ENCODE data around the gene SLC9A9. TPM values are rescaled to one million over a fixed set of nuclear protein-coding genes. Genes with fewer than 3 reads are reported as not detected.

The SLC9A9 gene
- total RNA-seq, 2 donors from 2014 or later = 29.6 to 60.1 TPM

GRCh38 chr3:143267989-143268388, 580.3 kb downstream of the SLC9A9 start:
- Histone ChIP-seq H3K4me3 (no peak overlapping the region), H3K27me3 (replicated peaks; ENCODE audit: insufficient read depth) (no peaks in the 10 kb centered on the region), H3K27ac (no peak overlapping the region), H3K4me1 (ENCODE audit: control insufficient read depth in 1 of 2, low read depth in 2 of 2) (no peaks in the 10 kb centered on the region), H3K36me3 (peaks cover 3% of the 10 kb centered on the region), H3K9me3 (no peaks in the 10 kb centered on the region)
- no peak for TF ChIP-seq CTCF (IDR thresholded peaks at IDR 0.05)
- no peak for ATAC-seq (ENCODE audit: insufficient number of reproducible peaks, low FRiP score, low read depth)
- DNase-seq (ENCODE audit: low spot score) = no peak

- Histone ChIP-seq H3K4me3 (no peak overlapping the region), H3K4me1 (ENCODE audit: control insufficient read depth in 1 of 2, low read depth in 2 of 2) (no peaks in the 10 kb centered on the region), H3K27ac (no peak overlapping the region), H3K36me3 (peaks cover 3% of the 10 kb centered on the region), H3K27me3 (replicated peaks; ENCODE audit: insufficient read depth) (no peaks in the 10 kb centered on the region), H3K9me3 (no peaks in the 10 kb centered on the region)
- no peak for TF ChIP-seq CTCF (IDR thresholded peaks at IDR 0.05)
- ATAC-seq (ENCODE audit: insufficient number of reproducible peaks, low FRiP score, low read depth) (peak; percentile 55), DNase-seq (ENCODE audit: low spot score) (no peak)
Measured at GRCh38 chr3:143266927-143267326, 581.3 kb downstream of the SLC9A9 start.

- peaks cover 3% of the 10 kb centered on the region for H3K36me3 ChIP-seq
- H3K4me3 ChIP-seq = no peak overlapping the region
- no peak for TF ChIP-seq CTCF (IDR thresholded peaks at IDR 0.05)
- H3K27ac ChIP-seq = no peak overlapping the region
- H3K27me3 ChIP-seq (replicated peaks; ENCODE audit: insufficient read depth) = no peaks in the 10 kb centered on the region
- DNase-seq (ENCODE audit: low spot score) (no peak), ATAC-seq (ENCODE audit: insufficient number of reproducible peaks, low FRiP score, low read depth) (no peak)
- no peaks in the 10 kb centered on the region for H3K9me3 ChIP-seq
- no peaks in the 10 kb centered on the region for H3K4me1 ChIP-seq (ENCODE audit: control insufficient read depth in 1 of 2, low read depth in 2 of 2)
Measured at GRCh38 chr3:143266511-143266910, 581.8 kb downstream of the SLC9A9 start.

GRCh38 chr3:143265501-143266070, 582.7 kb downstream of the SLC9A9 start:
- H3K9me3 ChIP-seq = no peaks in the 10 kb centered on the region
- no peaks in the 10 kb centered on the region for H3K4me1 ChIP-seq (ENCODE audit: control insufficient read depth in 1 of 2, low read depth in 2 of 2)

GRCh38 chr3:143263852-143264513, 584.3 kb downstream of the SLC9A9 start:
- DNase-seq (ENCODE audit: low spot score) = no peak

More at GRCh38 chr3:143265501-143266070, 582.7 kb downstream of the SLC9A9 start:
- H3K36me3 ChIP-seq = peaks cover 3% of the 10 kb centered on the region
- H3K27me3 ChIP-seq (replicated peaks; ENCODE audit: insufficient read depth) = no peaks in the 10 kb centered on the region
- ATAC-seq (ENCODE audit: insufficient number of reproducible peaks, low FRiP score, low read depth) = no peak
- DNase-seq (ENCODE audit: low spot score) = no peak
- H3K4me3 ChIP-seq = no peak overlapping the region
- H3K27ac ChIP-seq = no peak overlapping the region
- TF ChIP-seq CTCF (IDR thresholded peaks at IDR 0.05) = no peak

More at GRCh38 chr3:143263852-143264513, 584.3 kb downstream of the SLC9A9 start:
- Histone ChIP-seq H3K4me1 (ENCODE audit: control insufficient read depth in 1 of 2, low read depth in 2 of 2) (no peaks in the 10 kb centered on the region), H3K27me3 (replicated peaks; ENCODE audit: insufficient read depth) (no peaks in the 10 kb centered on the region), H3K36me3 (peaks cover 3% of the 10 kb centered on the region), H3K4me3 (no peak overlapping the region), H3K27ac (no peak overlapping the region), H3K9me3 (no peaks in the 10 kb centered on the region)
- no peak for TF ChIP-seq CTCF (IDR thresholded peaks at IDR 0.05)
- no peak for ATAC-seq (ENCODE audit: insufficient number of reproducible peaks, low FRiP score, low read depth)
